SK-N-SH treated with all-trans-retinoic acid at 6 μM for 48 hours (cell line): ENCODE measurements around the gene ZNF418.

Experiments used
- ATAC-seq: fragments of 200-7000 bp; cut with Tn5 transposase; 3 replicates; pipeline ENCODE4 v1.9.1; 2020; ENCODE audit warnings: mild to moderate bottlenecking, moderate library complexity
- BACH2 ChIP-seq: fragments of 250-450 bp; sonication (Bioruptor Pico); IDR thresholded peaks from 2 replicates; pipeline ENCODE4 v1.9.0; 2021; ENCODE audit warnings: mild to moderate bottlenecking, borderline replicate concordance
- ESRRG ChIP-seq: fragments of 250-450 bp; sonication (Bioruptor Pico); IDR thresholded peaks from 2 replicates; pipeline ENCODE4 v1.6.1; 2021; ENCODE audit warnings: mild to moderate bottlenecking
- GLIS3 ChIP-seq: fragments of 250-450 bp; sonication (Bioruptor Pico); IDR thresholded peaks from 2 replicates; pipeline ENCODE4 v1.5.0; 2020; ENCODE audit warnings: mild to moderate bottlenecking, moderate library complexity
- OSR1 ChIP-seq: fragments of 250-450 bp; sonication (Bioruptor Pico); IDR thresholded peaks from 2 replicates; pipeline ENCODE4 v1.8.0; 2022; ENCODE audit warnings: moderate library complexity, mild to moderate bottlenecking, inconsistent platforms
- PPARA ChIP-seq: fragments of 250-450 bp; sonication (Bioruptor Pico); IDR thresholded peaks from 2 replicates; pipeline ENCODE4 v1.5.0; 2020; ENCODE audit warnings: mild to moderate bottlenecking, borderline replicate concordance
- RARB ChIP-seq: fragments of 250-450 bp; sonication (Bioruptor Pico); IDR thresholded peaks from 2 replicates; pipeline ENCODE4 v1.8.0; 2021; ENCODE audit warnings: mild to moderate bottlenecking, moderate library complexity
- SNAI2 ChIP-seq: fragments of 250-450 bp; sonication (Bioruptor Pico); IDR thresholded peaks from 2 replicates; pipeline ENCODE4 v1.5.0; 2020; ENCODE audit warnings: mild to moderate bottlenecking, moderate library complexity
- ZC3H10 ChIP-seq: fragments of 250-450 bp; sonication (Bioruptor Pico); IDR thresholded peaks from 2 replicates; pipeline ENCODE4 v1.5.1; 2021; ENCODE audit warnings: mild to moderate bottlenecking, moderate library complexity
- ZFP3 ChIP-seq: fragments of 250-450 bp; sonication (Bioruptor Pico); IDR thresholded peaks from 2 replicates; pipeline ENCODE4 v1.5.0; 2020; ENCODE audit warnings: mild to moderate bottlenecking, moderate library complexity
- ZNF565 ChIP-seq: fragments of 450-650 bp; formaldehyde crosslinking; conservative IDR thresholded peaks from 2 replicates; pipeline ENCODE4 v1.5.0; 2020; ENCODE audit warnings: low read depth, mild to moderate bottlenecking, moderate library complexity
- ZNF70 ChIP-seq: fragments of 450-650 bp; formaldehyde crosslinking; IDR thresholded peaks from 2 replicates; pipeline ENCODE4 v1.5.0; 2020; ENCODE audit warnings: mild to moderate bottlenecking, moderate library complexity
- ZNF8 ChIP-seq: fragments of 450-650 bp; formaldehyde crosslinking; IDR thresholded peaks from 2 replicates; pipeline ENCODE4 v1.5.0; 2020; ENCODE audit warnings: mild to moderate bottlenecking, moderate library complexity
- TF ChIP-seq, protein P1 (sequence below): fragments of 250-450 bp; sonication (Bioruptor Pico); IDR thresholded peaks from 2 replicates; pipeline ENCODE4 v1.5.1; 2020; ENCODE audit warnings: low read depth, mild to moderate bottlenecking, moderate library complexity
- TF ChIP-seq, protein P2 (sequence below): fragments of 250-450 bp; sonication (Bioruptor Pico); IDR thresholded peaks from 2 replicates; pipeline ENCODE4 v1.8.0; 2021; ENCODE audit warnings: low read depth, mild to moderate bottlenecking, moderate library complexity, borderline replicate concordance
- TF ChIP-seq, protein P3 (sequence below): fragments of 250-450 bp; sonication (Bioruptor Pico); IDR thresholded peaks from 2 replicates; pipeline ENCODE4 v1.5.0; 2020; ENCODE audit warnings: mild to moderate bottlenecking, moderate library complexity
- TF ChIP-seq, protein P4 (sequence below): fragments of 250-450 bp; sonication (Bioruptor Pico); IDR thresholded peaks from 2 replicates; pipeline ENCODE4 v1.5.1; 2021; ENCODE audit warnings: mild to moderate bottlenecking, moderate library complexity

Gene ZNF418

DNA sequence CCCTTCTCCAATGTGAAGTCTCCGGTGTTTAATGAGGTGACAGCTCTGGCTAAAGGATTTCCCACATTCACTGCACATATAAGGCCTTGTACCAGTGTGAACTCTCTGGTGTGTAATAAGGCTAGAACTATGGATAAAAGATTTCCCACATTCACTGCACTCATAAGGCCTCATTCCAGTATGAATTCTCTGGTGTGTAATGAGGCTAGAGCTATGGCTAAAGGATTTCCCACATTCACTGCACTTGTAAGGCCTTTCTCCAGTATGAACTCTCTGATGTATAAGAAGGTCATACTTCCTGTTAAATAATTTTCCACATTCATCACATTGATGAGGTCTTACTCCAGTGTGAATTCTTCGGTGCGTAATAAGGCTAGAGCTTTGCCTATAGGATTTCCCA, 6.4 kb upstream of the ZNF418 start:
- TF ChIP-seq, protein P1, sequence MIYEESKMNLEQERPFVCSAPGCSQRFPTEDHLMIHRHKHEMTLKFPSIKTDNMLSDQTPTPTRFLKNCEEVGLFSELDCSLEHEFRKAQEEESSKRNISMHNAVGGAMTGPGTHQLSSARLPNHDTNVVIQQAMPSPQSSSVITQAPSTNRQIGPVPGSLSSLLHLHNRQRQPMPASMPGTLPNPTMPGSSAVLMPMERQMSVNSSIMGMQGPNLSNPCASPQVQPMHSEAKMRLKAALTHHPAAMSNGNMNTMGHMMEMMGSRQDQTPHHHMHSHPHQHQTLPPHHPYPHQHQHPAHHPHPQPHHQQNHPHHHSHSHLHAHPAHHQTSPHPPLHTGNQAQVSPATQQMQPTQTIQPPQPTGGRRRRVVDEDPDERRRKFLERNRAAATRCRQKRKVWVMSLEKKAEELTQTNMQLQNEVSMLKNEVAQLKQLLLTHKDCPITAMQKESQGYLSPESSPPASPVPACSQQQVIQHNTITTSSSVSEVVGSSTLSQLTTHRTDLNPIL (CRISPR knock-in tag): no peak
- TF ChIP-seq, protein P2, sequence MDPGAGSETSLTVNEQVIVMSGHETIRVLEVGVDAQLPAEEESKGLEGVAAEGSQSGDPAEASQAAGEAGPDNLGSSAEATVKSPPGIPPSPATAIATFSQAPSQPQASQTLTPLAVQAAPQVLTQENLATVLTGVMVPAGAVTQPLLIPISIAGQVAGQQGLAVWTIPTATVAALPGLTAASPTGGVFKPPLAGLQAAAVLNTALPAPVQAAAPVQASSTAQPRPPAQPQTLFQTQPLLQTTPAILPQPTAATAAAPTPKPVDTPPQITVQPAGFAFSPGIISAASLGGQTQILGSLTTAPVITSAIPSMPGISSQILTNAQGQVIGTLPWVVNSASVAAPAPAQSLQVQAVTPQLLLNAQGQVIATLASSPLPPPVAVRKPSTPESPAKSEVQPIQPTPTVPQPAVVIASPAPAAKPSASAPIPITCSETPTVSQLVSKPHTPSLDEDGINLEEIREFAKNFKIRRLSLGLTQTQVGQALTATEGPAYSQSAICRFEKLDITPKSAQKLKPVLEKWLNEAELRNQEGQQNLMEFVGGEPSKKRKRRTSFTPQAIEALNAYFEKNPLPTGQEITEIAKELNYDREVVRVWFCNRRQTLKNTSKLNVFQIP: no peak
- TF ChIP-seq ESRRG (CRISPR knock-in tag) (no peak), GLIS3 (no peak), ZNF8 (CRISPR knock-in tag) (no peak), ZC3H10 (CRISPR knock-in tag) (no peak), ZFP3 (CRISPR knock-in tag) (no peak), ZNF70 (CRISPR knock-in tag) (no peak), RARB (CRISPR knock-in tag) (no peak), SNAI2 (CRISPR knock-in tag) (no peak), PPARA (no peak), OSR1 (CRISPR knock-in tag) (no peak), ZNF565 (CRISPR knock-in tag) (no peak)
- TF ChIP-seq, protein P3, sequence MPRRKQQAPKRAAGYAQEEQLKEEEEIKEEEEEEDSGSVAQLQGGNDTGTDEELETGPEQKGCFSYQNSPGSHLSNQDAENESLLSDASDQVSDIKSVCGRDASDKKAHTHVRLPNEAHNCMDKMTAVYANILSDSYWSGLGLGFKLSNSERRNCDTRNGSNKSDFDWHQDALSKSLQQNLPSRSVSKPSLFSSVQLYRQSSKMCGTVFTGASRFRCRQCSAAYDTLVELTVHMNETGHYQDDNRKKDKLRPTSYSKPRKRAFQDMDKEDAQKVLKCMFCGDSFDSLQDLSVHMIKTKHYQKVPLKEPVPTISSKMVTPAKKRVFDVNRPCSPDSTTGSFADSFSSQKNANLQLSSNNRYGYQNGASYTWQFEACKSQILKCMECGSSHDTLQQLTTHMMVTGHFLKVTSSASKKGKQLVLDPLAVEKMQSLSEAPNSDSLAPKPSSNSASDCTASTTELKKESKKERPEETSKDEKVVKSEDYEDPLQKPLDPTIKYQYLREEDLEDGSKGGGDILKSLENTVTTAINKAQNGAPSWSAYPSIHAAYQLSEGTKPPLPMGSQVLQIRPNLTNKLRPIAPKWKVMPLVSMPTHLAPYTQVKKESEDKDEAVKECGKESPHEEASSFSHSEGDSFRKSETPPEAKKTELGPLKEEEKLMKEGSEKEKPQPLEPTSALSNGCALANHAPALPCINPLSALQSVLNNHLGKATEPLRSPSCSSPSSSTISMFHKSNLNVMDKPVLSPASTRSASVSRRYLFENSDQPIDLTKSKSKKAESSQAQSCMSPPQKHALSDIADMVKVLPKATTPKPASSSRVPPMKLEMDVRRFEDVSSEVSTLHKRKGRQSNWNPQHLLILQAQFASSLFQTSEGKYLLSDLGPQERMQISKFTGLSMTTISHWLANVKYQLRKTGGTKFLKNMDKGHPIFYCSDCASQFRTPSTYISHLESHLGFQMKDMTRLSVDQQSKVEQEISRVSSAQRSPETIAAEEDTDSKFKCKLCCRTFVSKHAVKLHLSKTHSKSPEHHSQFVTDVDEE: no peak
- ATAC-seq: no peak

DNA sequence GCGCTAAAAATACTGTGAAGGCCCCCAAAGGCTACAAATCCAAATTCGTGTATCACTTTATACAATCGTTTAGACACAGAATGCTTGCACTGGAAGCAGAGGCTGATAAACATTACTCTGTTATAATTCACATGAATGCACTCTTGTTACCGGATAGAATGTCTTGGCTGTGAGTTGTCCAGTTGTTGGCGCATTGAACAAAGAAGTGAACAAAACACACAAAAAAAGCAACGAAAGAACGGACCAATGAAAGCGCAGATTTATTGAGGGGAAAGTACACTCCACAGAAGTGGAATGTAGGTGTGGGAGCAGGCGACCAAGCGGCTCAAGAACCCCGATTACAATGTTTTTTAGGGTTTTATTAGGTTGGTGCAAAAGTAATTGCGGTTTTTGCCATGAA, 529 bp upstream of the ZNF418 start:
- TF ChIP-seq ZNF565 (CRISPR knock-in tag) (no peak), ESRRG (CRISPR knock-in tag) (no peak), GLIS3 (no peak), PPARA (no peak), BACH2 (CRISPR knock-in tag) (no peak), ZFP3 (CRISPR knock-in tag) (no peak)
- TF ChIP-seq, protein P4, sequence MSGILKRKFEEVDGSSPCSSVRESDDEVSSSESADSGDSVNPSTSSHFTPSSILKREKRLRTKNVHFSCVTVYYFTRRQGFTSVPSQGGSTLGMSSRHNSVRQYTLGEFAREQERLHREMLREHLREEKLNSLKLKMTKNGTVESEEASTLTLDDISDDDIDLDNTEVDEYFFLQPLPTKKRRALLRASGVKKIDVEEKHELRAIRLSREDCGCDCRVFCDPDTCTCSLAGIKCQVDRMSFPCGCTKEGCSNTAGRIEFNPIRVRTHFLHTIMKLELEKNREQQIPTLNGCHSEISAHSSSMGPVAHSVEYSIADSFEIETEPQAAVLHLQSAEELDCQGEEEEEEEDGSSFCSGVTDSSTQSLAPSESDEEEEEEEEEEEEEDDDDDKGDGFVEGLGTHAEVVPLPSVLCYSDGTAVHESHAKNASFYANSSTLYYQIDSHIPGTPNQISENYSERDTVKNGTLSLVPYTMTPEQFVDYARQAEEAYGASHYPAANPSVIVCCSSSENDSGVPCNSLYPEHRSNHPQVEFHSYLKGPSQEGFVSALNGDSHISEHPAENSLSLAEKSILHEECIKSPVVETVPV: no peak
- TF ChIP-seq, protein P2: no peak
- TF ChIP-seq, protein P1 (CRISPR knock-in tag): no peak
- TF ChIP-seq, all 23 proteins: peak for 0
- ATAC-seq: no peak

DNA sequence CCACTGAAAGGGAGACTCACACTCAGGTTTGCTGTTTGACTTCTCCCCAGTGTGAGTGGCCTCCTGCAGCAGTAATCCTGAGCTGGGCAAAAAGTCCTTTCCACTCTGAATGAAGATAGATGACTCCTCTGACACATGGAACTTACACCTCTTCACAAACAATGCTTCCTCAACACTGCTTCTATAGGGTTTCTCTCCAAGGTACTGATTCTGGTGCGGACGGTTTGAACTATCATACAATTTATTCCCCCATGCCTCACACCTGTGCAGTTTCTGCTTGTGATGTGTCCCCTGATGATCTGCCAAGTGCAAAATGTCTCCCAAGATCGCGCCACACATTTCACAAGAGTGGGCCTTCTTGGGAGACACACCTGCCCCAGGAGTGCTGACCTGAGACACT, 7.6 kb downstream of the ZNF418 start:
- TF ChIP-seq, protein P2: no peak
- TF ChIP-seq, all 23 proteins: peak for 0
- ATAC-seq: no peak

DNA sequence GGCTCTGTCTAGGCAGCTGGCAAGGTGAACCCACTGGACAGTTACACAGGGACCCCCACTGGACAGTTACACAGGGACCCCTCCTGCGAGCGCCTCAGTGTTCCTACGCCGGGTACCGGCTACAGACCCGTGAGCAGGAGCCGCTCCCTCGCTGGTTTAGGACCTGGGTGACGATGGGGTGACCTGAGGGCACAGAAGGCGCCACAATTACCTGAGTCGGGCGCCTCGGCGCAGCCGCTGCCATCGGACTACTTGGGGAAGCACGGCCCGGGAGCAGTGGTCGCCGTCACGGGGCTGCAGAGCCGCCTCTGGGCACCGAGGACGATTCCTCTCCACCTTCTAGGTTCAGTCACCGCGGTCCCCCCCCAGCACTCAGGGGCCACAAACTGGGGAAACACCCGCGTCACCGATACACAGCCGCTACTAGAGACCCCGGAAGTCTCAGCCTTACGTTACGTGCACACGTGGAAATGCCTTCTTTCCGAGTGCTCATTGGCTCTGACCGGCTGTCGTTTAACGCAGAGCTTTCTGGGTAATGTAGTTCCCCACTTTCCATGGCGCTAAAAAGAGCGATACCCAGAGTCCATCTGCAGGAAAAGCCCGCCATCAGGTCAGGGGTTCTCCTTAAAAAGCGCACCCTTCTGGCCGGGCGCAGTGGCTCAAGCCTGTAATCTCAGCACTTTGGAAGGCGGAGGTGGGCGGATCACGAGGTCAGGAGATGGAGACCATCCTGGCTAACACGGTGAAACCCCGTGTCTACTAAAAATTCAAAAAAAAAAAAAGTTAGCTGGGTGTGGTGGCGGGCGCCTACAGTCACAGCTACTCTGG, 18.8 kb downstream of the ZNF418 start, which contains the start of gene ZNF417:
Gene ZNF417 (minus strand): TSS at position 425 of the 828 bp plus-strand sequence. CDS start 181 bp downstream, at position 244.
- peak; percentile 100 for ATAC-seq
